Inflammatory macrophage (primary cell): ENCODE data around the gene SLC39A3.

Experiments
- DNase-seq, 2 donors: peaks; one replicate each; pipeline ENCODE4 v3.0.0-alpha.2; 2020 to 2022

SLC39A3 gene

GRCh38 chr19:2744113-2744512, 4.3 kb upstream of the SLC39A3 start:
- DNase-seq = no peak

- no peak for DNase-seq
These were observed 3.3 kb upstream of the SLC39A3 start for GRCh38 chr19:2743099-2743498.

- no peak for DNase-seq
These were observed 468 bp upstream of the SLC39A3 start for GRCh38 chr19:2740314-2740656.

GRCh38 chr19:2736550-2737190, 3.1 kb downstream of the SLC39A3 start:
- no peak for DNase-seq

- no peak for DNase-seq
These were observed 4.4 kb downstream of the SLC39A3 start for GRCh38 chr19:2735374-2735773.

GRCh38 chr19:2734589-2735288, 5.1 kb downstream of the SLC39A3 start:
- no peak for DNase-seq

- DNase-seq = no peak
These were observed 5.8 kb downstream of the SLC39A3 start for GRCh38 chr19:2733930-2734588.

- DNase-seq = no peak
These were observed 6.9 kb downstream of the SLC39A3 start for GRCh38 chr19:2732883-2733282.

GRCh38 chr19:2732157-2732725, 7.6 kb downstream of the SLC39A3 start:
- DNase-seq = no peak

- DNase-seq = no peak
These were observed 8.4 kb downstream of the SLC39A3 start for GRCh38 chr19:2731181-2731995.

- DNase-seq = no peak
These were observed 9.6 kb downstream of the SLC39A3 start for GRCh38 chr19:2729943-2730818.

GRCh38 chr19:2728783-2729387, 10.9 kb downstream of the SLC39A3 start:
- DNase-seq = no peak

GRCh38 chr19:2727640-2727944, 12.2 kb downstream of the SLC39A3 start:
- DNase-seq = no peak

- no peak for DNase-seq
These were observed 12.7 kb downstream of the SLC39A3 start for GRCh38 chr19:2726904-2727639.

- DNase-seq = no peak
These were observed 13.5 kb downstream of the SLC39A3 start for GRCh38 chr19:2726160-2726855.

GRCh38 chr19:2724148-2724557, 15.7 kb downstream of the SLC39A3 start:
- no peak for DNase-seq

GRCh38 chr19:2723747-2724146, 16.1 kb downstream of the SLC39A3 start:
- peak in 1 of 2 donors; percentile 35 for DNase-seq

- no peak for DNase-seq
These were observed 16.5 kb downstream of the SLC39A3 start for GRCh38 chr19:2723345-2723715.

GRCh38 chr19:2722541-2723344, 17.1 kb downstream of the SLC39A3 start:
- DNase-seq = peak; percentile 85 to 92
